ENCODE data around the gene CEP97.
"Not testable (repeated sequence)": the region's sequence is repeated elsewhere in the genome, so short reads cannot be mapped to it uniquely, and the experiment has no call there.

CEP97 gene
- total RNA-seq, result 35.1 to 51.8 (median 49.5) reads per million in 3 experiments

- peak; percentile 86 for DNase-seq
Measured at GRCh38 chr3:101724329-101725193, at the start of gene CEP97. Gene CEP97, plus strand, starts transcription at chr3:101724614. Its CDS starts 63 bp downstream, at chr3:101724677.

- DNase-seq, result no peak
Measured at GRCh38 chr3:101675709-101676215, 48.7 kb upstream of the CEP97 start.

GRCh38 chr3:101676216-101676764, 48.1 kb upstream of the CEP97 start:
- DNase-seq, result peak; percentile 95

GRCh38 chr3:101676765-101677435, 47.5 kb upstream of the CEP97 start, which contains the start of gene ZBTB11:
Gene ZBTB11, minus strand, starts transcription at chr3:101677132. Its CDS starts 218 bp downstream, at chr3:101676914.
- peak; percentile 99 for DNase-seq

- DNase-seq, result no peak
Measured at GRCh38 chr3:101677436-101678286, 46.8 kb upstream of the CEP97 start.

- DNase-seq, result not testable (repeated sequence)
Measured at GRCh38 chr3:101678837-101679236, 45.6 kb upstream of the CEP97 start.

GRCh38 chr3:101680466-101680865, 43.9 kb upstream of the CEP97 start:
- DNase-seq, result no peak

- no peak for DNase-seq
Measured at GRCh38 chr3:101685050-101685400, 39.4 kb upstream of the CEP97 start.

- DNase-seq, result no peak
Measured at GRCh38 chr3:101685870-101686307, 38.5 kb upstream of the CEP97 start.

GRCh38 chr3:101687142-101687931, 37.1 kb upstream of the CEP97 start:
- DNase-seq, result no peak

GRCh38 chr3:101689286-101689685, 35.1 kb upstream of the CEP97 start:
- no peak for DNase-seq

GRCh38 chr3:101690972-101691371, 33.4 kb upstream of the CEP97 start:
- no peak for DNase-seq

GRCh38 chr3:101691685-101692671, 32.4 kb upstream of the CEP97 start:
- DNase-seq, result not testable (repeated sequence)

- DNase-seq, result peak; percentile 28
Measured at GRCh38 chr3:101693540-101693939, 30.9 kb upstream of the CEP97 start.

- not testable (repeated sequence) for DNase-seq
Measured at GRCh38 chr3:101694836-101695235, 29.6 kb upstream of the CEP97 start.

- peak; percentile 37 for DNase-seq
Measured at GRCh38 chr3:101695779-101696372, 28.5 kb upstream of the CEP97 start.

GRCh38 chr3:101701696-101702634, 22.4 kb upstream of the CEP97 start:
- DNase-seq, result no peak

- no peak for DNase-seq
Measured at GRCh38 chr3:101702726-101703125, 21.7 kb upstream of the CEP97 start.

GRCh38 chr3:101703169-101703568, 21.2 kb upstream of the CEP97 start:
- DNase-seq, result no peak

All from central memory CD4-positive, alpha-beta T cell (primary cell).